Colon (tissue), 2 donors: ENCODE results near the gene S100B.

Source experiments
- FAIRE-seq: peaks from 2 replicates; lab custom pipeline; 2012; peaks lifted over from hg19 to GRCh38; lab: Jason Lieb, UNC
- donor health status: control.
- donor health status: control.

S100B gene

DNA sequence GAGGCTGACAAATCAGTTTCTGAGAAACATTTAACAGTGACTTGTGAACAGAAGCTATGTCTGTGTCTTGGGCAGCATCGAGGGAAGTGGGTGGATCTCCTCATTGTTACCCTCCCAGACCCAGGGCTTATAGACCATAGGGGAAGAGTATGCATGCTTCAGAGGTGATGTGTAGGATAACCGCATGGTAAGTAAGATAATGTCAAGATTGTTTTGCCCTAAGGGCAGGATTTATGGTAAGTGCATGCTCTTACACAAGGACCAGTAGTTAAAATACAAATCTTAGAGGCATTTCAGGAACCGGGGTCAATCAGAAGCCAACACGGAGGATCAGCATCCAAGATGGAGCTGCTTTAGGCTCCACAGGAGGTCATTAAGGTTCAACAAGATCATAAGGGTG is 22.8 kb upstream of the S100B start:
- FAIRE-seq: no peak

DNA sequence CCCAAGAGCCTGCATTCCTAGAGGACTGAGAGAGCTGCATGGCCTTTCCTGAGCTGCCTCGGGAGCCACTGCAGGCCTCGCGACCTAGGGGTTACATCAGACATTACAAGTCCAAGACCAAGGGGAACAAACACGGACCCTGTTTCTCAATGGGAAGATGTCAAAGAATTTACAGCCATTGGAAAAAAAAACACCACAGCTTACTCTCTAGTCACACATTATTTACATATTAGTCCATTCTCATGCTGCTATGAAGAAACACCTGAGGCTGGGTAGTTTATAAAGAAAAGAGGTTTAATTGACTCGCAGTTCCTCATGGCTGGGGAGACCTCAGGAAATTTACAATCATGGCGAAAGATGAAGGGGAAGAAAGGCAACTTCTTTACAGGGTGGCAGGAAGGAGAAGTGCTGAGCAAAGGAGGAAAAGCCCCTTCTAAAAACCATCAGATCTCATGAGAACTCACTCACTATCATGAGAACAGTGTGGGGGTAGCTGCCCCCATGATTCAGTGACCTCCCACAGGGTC is 22.2 kb upstream of the S100B start:
- no peak for FAIRE-seq

DNA sequence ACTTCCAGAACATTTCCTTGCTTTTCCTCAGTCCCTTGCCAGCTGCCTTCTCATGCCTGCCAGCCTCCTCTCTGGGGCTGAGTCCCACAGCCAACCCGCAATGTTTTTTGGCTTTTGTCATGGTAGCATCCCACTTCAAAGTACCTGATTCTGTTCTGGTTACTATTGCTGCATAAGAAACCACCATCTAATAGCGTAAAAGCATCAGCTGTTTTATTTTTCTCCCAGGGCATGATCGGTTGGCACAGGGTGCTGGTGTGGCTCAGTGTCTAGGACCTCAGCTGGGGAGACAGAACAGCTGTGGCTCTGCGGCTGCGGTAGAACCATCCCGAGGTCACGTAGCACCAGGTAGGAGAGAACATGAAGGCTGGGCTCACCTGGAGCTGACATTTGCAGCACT is 21.7 kb upstream of the S100B start:
- no peak for FAIRE-seq

DNA sequence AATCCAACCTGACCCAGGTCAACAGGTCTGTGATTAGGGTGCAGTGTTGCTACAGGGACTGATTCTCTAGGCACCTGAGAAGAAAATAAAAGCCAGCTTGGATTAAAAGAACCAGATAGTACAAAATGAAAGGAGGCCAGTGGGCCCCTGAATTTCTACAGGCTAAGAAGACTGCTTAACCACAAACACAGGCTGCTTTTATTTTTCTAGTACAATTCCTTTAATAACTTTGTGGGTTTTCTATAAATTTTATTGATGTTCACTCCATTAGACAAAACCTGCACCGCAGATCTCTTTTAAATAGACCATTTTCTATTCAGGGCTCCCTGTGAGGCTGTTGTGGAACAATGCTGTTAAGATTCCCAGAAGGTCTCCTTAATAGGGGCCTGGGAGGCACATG is 20.9 kb upstream of the S100B start:
- FAIRE-seq: no peak

GRCh38 chr21:46624050-46624449 is 19.2 kb upstream of the S100B start:
- no peak for FAIRE-seq

- no peak for FAIRE-seq
These were observed 17.3 kb upstream of the S100B start for GRCh38 chr21:46622226-46622625.

- no peak for FAIRE-seq
These were observed 16.7 kb upstream of the S100B start for GRCh38 chr21:46621457-46622182.

DNA sequence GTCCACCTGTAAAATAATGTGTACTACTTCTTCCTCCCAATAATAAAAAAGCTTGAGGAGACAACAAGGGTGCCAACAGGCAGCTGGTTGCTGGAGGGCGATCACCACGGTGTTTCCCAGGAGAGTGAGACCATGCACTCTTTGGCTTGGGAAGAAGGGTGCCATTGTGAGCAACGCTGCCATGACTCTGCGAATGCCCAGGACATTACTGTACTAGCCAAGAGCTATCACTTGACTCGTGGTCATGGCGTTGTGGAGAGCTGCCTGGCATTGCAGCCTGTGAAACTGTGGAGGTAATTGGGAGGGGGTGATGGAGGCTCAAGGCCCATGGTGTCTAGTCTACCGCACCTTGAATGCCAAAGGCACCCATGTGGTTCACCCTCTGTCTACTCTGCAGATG is 16.0 kb upstream of the S100B start:
- FAIRE-seq: no peak

- no peak for FAIRE-seq
These were observed 15.0 kb upstream of the S100B start for GRCh38 chr21:46619846-46620245.

- FAIRE-seq: no peak
These were observed 14.0 kb upstream of the S100B start for GRCh38 chr21:46618738-46619379.

- no peak for FAIRE-seq
These were observed 12.6 kb upstream of the S100B start for GRCh38 chr21:46617267-46618051.

DNA sequence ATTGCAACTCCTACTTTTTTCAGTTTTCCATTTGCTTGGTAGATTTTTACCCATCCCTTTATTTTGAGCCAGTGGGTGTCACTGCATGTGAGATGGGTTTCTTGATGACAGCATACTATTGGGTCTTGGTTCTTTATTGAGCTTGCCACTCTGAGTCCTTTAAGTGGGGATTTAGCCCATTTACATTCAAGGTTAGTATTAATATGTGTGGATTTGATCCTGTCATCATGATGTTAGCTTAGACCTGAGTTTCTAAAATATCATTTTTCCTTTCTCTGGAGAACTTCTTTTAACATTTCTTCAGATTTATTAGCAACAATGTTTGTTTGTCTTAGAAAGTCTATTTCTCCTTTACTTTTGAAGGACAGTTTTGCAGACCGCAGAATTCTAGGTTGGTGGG is 11.8 kb upstream of the S100B start:
- FAIRE-seq: no peak

DNA sequence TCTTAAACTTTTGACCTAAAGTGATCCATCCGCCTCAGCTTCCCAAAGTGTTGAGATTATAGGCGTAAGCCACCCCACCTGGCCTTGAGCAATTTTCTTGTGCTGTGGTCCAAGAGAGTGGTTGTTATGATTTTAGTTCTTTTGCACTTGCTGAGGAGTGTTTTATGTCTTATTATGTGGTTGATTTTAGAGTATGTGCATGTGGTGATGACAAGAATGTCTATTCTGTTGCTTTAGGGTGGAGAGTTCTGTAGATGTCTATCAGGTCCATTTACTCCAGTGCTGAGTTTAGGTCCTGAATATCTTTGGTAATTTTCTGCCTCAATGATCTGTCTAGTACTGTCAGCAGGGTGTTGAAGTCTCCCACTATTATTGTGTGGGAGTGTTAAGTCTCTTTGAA is 11.2 kb upstream of the S100B start:
- no peak for FAIRE-seq

- FAIRE-seq: no peak
These were observed 8.5 kb upstream of the S100B start for GRCh38 chr21:46613391-46613790.

DNA sequence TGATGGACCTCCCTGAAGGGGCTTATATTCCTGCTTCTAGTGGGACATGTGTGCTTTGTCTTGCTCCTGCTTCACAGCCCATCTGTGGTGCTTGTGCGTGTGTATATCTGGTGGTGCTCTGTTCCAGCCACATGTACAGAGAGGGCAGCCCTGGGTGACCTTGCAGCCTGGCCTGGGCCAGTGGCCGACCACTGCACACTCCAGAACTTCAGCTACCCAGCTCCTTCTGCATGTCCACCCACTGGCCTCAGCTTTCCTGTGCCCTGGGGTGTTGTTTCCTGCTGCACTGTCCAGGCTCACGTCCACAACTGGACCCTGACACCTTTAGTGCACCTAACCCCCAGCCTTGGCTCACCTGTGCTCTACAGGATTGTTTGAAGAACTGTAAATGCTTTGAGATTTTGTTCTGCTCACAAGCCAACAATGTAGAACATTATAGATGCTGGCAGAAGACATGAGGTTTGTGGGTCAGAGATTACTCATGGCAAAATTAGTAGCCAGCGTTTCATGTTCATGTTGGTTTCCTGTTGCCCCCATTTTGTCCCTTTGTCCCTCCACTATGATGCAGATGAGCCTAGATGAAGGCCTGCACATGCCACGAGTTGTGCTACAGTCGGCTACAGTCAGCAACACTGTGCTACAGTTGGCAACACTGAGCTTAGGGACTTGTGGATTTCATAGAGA is 5.3 kb upstream of the S100B start:
- no peak for FAIRE-seq

GRCh38 chr21:46608672-46609111 is 3.8 kb upstream of the S100B start:
- FAIRE-seq: no peak

DNA sequence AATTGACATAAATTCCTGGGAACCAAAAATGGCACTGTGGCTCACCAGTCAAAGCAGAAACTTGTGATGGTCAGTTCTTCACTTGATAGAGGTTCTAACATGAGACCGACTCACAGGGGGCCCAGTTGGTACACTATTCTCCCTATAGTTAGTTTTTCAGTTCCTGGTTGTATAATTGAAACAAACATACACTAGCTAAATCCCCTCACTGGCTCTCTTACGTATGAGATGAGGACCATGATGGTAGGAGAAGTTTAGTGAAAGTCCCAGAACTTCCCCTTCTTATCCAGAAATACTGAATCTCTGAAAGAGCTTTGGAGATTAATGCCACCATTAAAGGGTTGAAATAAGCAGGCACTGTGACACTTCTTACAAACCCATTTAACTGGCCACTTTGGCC is 2.8 kb upstream of the S100B start:
- no peak for FAIRE-seq

DNA sequence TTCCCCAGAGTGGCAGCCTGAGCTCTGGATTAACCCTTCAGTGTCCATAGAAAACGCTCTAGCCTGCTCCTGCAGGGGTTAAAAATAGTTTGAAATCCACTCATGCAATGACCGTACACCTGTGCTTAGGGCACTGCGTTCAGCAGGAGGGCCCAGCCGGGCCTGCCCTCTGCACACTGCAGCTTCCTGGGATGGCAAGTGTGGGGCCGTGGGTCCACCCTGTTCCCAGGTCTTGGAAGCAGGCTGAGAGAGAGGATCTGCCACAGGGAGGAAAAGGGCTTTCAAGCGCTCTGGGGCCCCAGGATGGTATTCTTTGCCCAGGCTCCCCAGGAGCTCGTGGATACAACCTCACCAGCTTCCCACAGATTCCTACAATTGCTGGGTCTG is 1.5 kb upstream of the S100B start:
- FAIRE-seq: no peak

- FAIRE-seq: no peak
These were observed 1.0 kb upstream of the S100B start for GRCh38 chr21:46605767-46606426.

GRCh38 chr21:46604329-46604974 is 430 bp downstream of the S100B start:
- no peak for FAIRE-seq

DNA sequence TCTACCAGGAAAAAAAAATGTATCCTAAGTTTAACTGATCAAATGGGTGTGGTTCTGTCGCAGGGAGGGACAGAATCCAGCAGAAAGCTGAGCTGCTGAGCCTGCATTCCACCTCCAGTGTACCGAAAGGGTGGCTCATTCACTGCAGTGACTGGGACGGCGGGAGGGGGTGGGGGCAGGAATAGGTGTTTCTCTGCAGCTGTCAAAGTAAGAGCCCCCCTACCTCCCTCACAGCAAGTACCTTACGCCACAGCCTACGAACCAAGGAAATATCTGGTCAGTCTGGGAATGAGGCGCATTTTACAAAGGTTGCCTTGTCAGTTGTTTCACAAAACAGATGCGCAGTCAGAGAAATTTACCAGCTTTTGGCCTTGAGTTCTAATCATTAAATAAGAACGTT is 1.7 kb downstream of the S100B start:
- FAIRE-seq: no peak
